Adrenal gland (tissue), 12 donors: ENCODE results near the gene HSD17B7. TPM values are rescaled to one million over a fixed set of nuclear protein-coding genes. Genes with fewer than 3 reads are reported as not detected.
A peak's percentile ranks its signal among the peaks of the same experiment; 100 is the strongest.

ENCODE experiments used
- DNase-seq, 7 donors: peaks; one replicate each; pipeline ENCODE4 v3.0.0-alpha.2; 2019 to 2020
- H3K27ac ChIP-seq, 5 donors: fragments of 200-600 bp; sonication (generic) in 4 of 5; 1 replicate in 3 of 5; 2 replicates in 2 of 5; pipeline versions ENCODE4 v1.5.1 to v1.8.0; 2016 to 2020; ENCODE audit warnings: mild to moderate bottlenecking in 1 of 5
- H3K27me3 ChIP-seq: fragments of 200-600 bp; 2 replicates; pipeline ENCODE4 v1.8.0; 2021
- H3K36me3 ChIP-seq, 2 donors: fragments of 200-600 bp; replicated peaks in 1 of 2; 1 replicate in 1 of 2; 2 replicates in 1 of 2; pipeline versions ENCODE4 v1.5.1 to v1.8.0; 2018 to 2022
- H3K4me1 ChIP-seq, 2 donors: fragments of 200-600 bp; replicated peaks in 1 of 2; 1 replicate in 1 of 2; 2 replicates in 1 of 2; pipeline versions ENCODE4 v1.5.1 to v1.8.0; 2018 to 2021
- H3K4me3 ChIP-seq, 4 donors: fragments of 200-600 bp; sonication (generic) in 3 of 4; one replicate each; pipeline ENCODE4 v1.5.1; 2016 to 2018
- H3K9me3 ChIP-seq, 3 donors: fragments of 200-600 bp; sonication (generic) in 1 of 3; replicated peaks in 1 of 3; 1 replicate in 2 of 3; 2 replicates in 1 of 3; pipeline versions ENCODE4 v1.5.1 to v1.8.0; 2016 to 2021
- POLR2A ChIP-seq, 2 donors: fragments of 450-650 bp; IDR thresholded peaks; one replicate each; pipeline ENCODE4 v1.6.1; 2017; ENCODE audit warnings: antibody characterized with exemption in 2 of 2, mild to moderate bottlenecking in 2 of 2, moderate library complexity in 1 of 2
- WGBS, 4 donors: extraction: QIAGEN DNeasy Blood & Tissue Kit in 2 of 4; methylation state at CpG; one replicate each; pipeline versions ENCODE4 v1.1.5 to v1.1.7; 2013 to 2017; 5-methylcytosine and 5-hydroxymethylcytosine counted together
- intact Hi-C, 2 donors: fragments of 100-400 bp; cut with DNase I; formaldehyde crosslinking; loops; one replicate each; pipeline versions ENCODE4 v1.14.1 to v1.15.0; 2022 to 2023
- polyA plus RNA-seq, 3 donors: library from polyadenylated mRNA; stranded (reverse); fragments of 200-250 nt in 2 of 3; fragments of 350-450 nt in 1 of 3; fragmentation: Illumina TruSeq in 1 of 3; extraction: RNeasy Lipid Tissue Mini Kit (QIAGEN cat#74804) in 1 of 3; gene quantifications; one replicate each; pipeline ENCODE4 v1.2.3, GENCODE V29; 2013 to 2014
- total RNA-seq, 9 donors: library from RNA; depleted of rRNA in 4 of 9; stranded (reverse); fragments of >200 nt in 4 of 9; fragments of 120-200 nt in 1 of 9; fragmentation: NEBNext Ultra II Directional in 1 of 9; extraction: Animal tissue kit (Norgen Biotek cat#: 25700) in 1 of 9; gene quantifications; one replicate each; pipeline versions ENCODE4 v1.1.0 to v1.2.4, GENCODE V29; 2013 to 2023
- TF ChIP-seq, protein P1 (sequence below), 6 experiments: fragments of 450-650 bp in 4 of 6; fragments of 200-600 bp in 2 of 6; sonication (generic) in 1 of 6; IDR thresholded peaks; 1 replicate in 5 of 6; 2 replicates in 1 of 6; pipeline versions ENCODE4 v1.5.1 to v1.8.0; 2016 to 2021; ENCODE audit warnings: antibody characterized with exemption in 6 of 6, mild to moderate bottlenecking in 2 of 6, moderate library complexity in 1 of 6
- donor health status: healthy with polysubstance abuse.
- donor health status: Bipolar disorder and iron deficiency.
- donor health status: DM: yes; HTN: yes; CAD: no.
- donor health status: DM: no; HTN: no; CAD: no.
- donor health status: DM: no; HTN: no; CAD: no.
- donor health status: DM: yes; HTN: yes; CAD: no.

Gene HSD17B7
- total and polyA plus RNA-seq, 12 donors: 17.7 to 133 (median 39.8) TPM

DNA sequence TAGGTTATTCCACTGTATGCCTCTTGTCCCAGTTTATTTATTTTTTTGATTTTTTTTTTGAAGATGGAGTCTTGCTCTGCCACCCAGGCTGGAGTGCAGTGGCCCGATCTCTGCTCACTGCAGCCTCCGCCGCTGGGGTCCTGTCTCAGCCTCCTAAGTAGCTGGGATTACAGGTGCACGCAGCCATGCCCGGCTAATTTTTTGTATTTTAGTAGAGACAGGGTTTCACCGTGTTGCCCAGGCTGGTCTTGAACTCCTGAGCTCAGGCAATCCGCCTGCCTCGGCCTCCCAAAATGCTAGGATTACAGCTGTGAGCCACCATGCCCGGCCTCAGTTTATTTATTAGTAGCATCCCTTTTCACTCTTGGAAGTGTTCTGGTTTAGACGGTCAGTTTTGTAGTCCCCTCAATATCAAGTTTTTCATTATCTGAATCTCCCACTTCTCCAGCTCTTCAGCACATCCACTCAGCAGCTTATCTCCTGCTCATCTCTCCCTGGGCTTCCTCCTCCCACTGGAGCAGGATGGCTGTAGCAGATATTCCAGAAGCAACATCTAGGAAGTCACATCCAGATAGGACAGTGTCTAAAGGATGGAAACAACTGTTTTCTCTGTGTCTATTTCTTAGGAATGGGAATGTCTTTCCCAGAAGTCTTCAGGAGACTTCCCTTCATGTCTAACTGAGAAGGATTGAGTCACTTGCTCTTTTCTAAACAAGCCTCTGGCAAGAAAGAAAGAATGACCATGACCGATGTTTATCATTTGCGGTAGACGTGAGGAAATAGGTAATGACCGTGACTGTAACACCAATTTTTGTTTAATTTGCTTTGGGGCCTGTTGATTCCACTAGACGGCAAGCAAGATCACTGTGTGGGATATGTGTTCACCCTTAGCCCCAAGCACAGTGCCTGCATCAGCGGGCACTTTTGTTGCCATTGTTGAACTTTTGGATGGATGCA lies 56.0 kb downstream of the HSD17B7 start:
- 84 to 86% (median 85%) methylated on average over 16 of the region's 16 CpGs for WGBS, 4 donors
- no peaks in the 10 kb centered on the region for H3K27me3 ChIP-seq
- H3K36me3 ChIP-seq: no peaks in the 10 kb centered on the region
- H3K9me3 ChIP-seq: no peaks in the 10 kb centered on the region
- no peak for DNase-seq
- no peak overlapping the region for H3K27ac ChIP-seq
- intact Hi-C loops: no loop called here
- H3K4me3 ChIP-seq: no peak overlapping the region
- TF ChIP-seq, protein P1, sequence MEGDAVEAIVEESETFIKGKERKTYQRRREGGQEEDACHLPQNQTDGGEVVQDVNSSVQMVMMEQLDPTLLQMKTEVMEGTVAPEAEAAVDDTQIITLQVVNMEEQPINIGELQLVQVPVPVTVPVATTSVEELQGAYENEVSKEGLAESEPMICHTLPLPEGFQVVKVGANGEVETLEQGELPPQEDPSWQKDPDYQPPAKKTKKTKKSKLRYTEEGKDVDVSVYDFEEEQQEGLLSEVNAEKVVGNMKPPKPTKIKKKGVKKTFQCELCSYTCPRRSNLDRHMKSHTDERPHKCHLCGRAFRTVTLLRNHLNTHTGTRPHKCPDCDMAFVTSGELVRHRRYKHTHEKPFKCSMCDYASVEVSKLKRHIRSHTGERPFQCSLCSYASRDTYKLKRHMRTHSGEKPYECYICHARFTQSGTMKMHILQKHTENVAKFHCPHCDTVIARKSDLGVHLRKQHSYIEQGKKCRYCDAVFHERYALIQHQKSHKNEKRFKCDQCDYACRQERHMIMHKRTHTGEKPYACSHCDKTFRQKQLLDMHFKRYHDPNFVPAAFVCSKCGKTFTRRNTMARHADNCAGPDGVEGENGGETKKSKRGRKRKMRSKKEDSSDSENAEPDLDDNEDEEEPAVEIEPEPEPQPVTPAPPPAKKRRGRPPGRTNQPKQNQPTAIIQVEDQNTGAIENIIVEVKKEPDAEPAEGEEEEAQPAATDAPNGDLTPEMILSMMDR (IDR thresholded peaks at IDR 0.05): no peak
- no peaks in the 10 kb centered on the region for H3K4me1 ChIP-seq

DNA sequence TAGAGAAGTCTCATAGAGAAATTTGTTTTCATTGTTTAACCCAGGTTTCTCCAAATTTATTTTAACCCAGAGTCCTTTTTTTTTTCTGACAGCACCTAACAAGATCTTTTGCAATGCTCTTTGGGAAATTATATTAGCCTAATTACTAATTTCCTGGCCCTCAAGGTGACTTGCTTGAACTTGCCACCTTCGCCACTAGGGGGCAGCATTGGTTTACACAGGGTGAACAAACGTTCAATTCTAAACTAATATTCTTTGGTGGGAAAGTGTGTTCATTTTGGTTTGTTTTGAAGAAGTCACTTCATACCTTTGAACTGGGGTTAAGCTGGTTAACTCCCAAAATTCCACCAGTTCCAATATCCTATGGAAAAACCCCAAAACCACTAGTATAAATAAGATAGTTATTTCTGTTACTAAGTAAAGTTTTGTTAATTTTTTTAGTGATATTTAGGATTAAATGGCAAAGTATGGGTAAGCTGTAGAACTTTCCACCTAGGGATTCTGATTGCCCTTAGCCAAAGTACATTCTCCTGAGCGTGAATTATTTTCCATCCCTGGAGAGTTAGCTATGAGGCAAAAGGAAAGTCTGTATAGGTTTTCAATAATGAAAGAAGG lies 57.4 kb downstream of the HSD17B7 start:
- H3K4me3 ChIP-seq: no peak overlapping the region
- H3K9me3 ChIP-seq: no peaks in the 10 kb centered on the region
- intact Hi-C loops: no loop called here
- no peak for TF ChIP-seq POLR2A (IDR thresholded peaks at IDR 0.05)
- TF ChIP-seq, protein P1 (IDR thresholded peaks at IDR 0.05): peak; percentile 76 to 98 (median 82)
- H3K27ac ChIP-seq: no peak overlapping the region
- H3K27me3 ChIP-seq: no peaks in the 10 kb centered on the region
- DNase-seq: peak; percentile 71 to 93 (median 84)
- H3K36me3 ChIP-seq: no peaks in the 10 kb centered on the region
- 7 to 10% (median 8%) methylated on average over 3 of the region's 3 CpGs for WGBS, 4 donors
- no peaks in the 10 kb centered on the region for H3K4me1 ChIP-seq

DNA sequence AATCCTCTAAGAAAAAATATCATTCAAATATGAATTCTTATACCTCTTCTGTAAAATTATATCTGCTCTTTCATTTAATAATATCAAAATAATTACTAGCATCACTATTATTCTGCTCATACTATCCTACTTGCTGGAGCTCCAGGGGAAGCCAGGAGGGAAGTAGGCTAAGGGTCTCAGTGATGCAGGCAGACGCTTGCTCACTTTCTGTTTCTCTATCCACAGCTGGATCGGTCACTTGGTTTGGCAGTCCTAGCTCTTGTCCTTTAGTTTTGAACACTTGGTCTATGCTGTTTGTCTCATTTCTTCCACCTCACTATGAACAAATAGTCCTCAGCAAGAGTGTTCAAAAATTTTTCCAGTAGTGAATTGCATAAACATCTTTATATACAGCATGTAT lies 59.2 kb downstream of the HSD17B7 start:
- no peak overlapping the region for H3K4me3 ChIP-seq
- 74 to 87% (median 78%) methylated on average over 2 of the region's 2 CpGs for WGBS, 4 donors
- no peaks in the 10 kb centered on the region for H3K36me3 ChIP-seq
- H3K9me3 ChIP-seq: no peaks in the 10 kb centered on the region
- H3K27ac ChIP-seq: no peak overlapping the region
- TF ChIP-seq, protein P1 (IDR thresholded peaks at IDR 0.05): no peak
- H3K27me3 ChIP-seq: no peaks in the 10 kb centered on the region
- intact Hi-C loops: loop anchor here in 1 of 2 donors (10.0 kb wide), 1 partner anchor 465 kb away; no protein-coding TSS in a partner anchor
- DNase-seq: no peak
- H3K4me1 ChIP-seq: no peaks in the 10 kb centered on the region

DNA sequence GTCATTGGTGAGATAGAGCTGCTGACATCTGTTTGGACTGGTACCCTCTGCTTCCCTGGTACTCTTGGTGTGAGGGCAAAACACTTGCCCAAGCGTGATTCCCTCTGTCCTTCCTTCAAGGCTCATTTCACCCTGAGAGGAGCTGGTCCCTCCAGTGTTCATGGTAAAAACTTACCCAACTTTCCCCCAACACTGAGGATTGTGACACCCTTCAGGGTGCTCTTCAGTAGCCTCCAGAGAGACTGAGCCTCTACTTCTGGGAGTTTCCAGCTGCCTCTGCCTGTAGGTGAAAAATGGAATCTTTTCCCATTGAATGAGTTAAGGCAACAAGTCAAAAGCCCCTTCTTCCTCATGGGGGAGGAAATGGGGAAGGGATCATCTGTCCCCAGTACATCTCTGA lies 60.8 kb downstream of the HSD17B7 start:
- Histone ChIP-seq H3K36me3 (no peaks in the 10 kb centered on the region), H3K4me1 (no peaks in the 10 kb centered on the region), H3K9me3 (no peaks in the 10 kb centered on the region), H3K27ac (no peak overlapping the region), H3K27me3 (no peaks in the 10 kb centered on the region), H3K4me3 (no peak overlapping the region)
- DNase-seq: no peak
- intact Hi-C loops: loop anchor here in 1 of 2 donors (10.0 kb wide), 1 partner anchor 463 kb away; no protein-coding TSS in a partner anchor
- TF ChIP-seq, protein P1 (IDR thresholded peaks at IDR 0.05): no peak
- no peak for TF ChIP-seq POLR2A (IDR thresholded peaks at IDR 0.05)
- 80 to 100% (median 90%) methylated on average over 1 of the region's 1 CpG for WGBS, 4 donors
